ENCODE measurements around the gene DISP3.

DNA sequence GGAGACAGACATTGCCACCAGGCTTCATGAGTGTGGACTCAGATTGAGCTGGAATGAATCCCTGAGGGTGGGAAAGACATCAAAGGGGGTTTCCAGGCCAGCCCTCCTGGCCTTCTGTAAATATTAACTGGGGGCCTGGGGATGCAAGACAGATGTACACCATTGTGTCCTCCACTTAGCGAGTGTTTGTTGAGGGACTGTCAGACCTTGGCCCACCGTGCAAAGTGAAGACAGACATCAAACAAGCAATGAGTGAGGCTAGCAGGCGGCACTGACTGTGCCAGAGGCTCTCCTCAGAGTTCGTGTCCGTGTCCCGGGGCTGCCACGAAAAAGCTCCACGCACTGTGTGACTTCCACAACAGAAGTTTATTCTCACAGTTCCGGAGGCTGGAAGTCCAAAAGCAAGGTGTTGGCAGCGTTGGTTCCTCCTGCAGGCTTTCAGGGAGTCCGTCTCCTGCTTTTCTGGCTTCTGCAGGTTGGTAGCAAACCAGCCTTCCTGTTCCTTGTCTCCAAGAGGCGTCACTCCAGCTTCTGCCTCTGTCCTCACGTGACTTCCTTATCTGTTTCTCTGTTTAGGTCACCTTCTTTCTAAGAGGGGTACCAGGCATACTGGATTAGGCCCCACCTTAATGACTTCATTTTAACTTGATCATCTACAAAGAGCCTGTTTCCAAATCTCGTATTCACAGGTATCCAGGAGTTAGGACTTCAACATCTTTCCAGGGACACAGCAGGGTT lies 59.1 kb downstream of the DISP3 start:
- TF ChIP-seq, protein P1, sequence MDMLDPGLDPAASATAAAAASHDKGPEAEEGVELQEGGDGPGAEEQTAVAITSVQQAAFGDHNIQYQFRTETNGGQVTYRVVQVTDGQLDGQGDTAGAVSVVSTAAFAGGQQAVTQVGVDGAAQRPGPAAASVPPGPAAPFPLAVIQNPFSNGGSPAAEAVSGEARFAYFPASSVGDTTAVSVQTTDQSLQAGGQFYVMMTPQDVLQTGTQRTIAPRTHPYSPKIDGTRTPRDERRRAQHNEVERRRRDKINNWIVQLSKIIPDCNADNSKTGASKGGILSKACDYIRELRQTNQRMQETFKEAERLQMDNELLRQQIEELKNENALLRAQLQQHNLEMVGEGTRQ (IDR thresholded peaks at IDR 0.05; ENCODE audit: low read depth, low read length), result no peak
- TF ChIP-seq, protein P1 (CRISPR knock-in tag; IDR thresholded peaks at IDR 0.05; ENCODE audit: borderline replicate concordance), result no peak
- TF ChIP-seq HNRNPL (IDR thresholded peaks at IDR 0.05; ENCODE audit: low read depth, low read length) (no peak), YY1 (IDR thresholded peaks at IDR 0.05; ENCODE audit: insufficient read depth, insufficient replicate concordance, low read depth, low read length) (no peak), BHLHE40 (IDR thresholded peaks at IDR 0.05; ENCODE audit: low read length) (no peak), DNMT1 (CRISPR knock-in tag; IDR thresholded peaks at IDR 0.05) (no peak), ZNF652 (CRISPR knock-in tag; IDR thresholded peaks at IDR 0.05; ENCODE audit: borderline replicate concordance, low read depth) (no peak), EZH2 (conservative IDR thresholded peaks at IDR 0.05; ENCODE audit: low read depth, low read length) (no peak), MYC (CRISPR knock-in tag; IDR thresholded peaks at IDR 0.05; ENCODE audit: borderline replicate concordance) (no peak), ZNF746 (CRISPR knock-in tag; IDR thresholded peaks at IDR 0.05) (no peak), ELF4 (CRISPR knock-in tag; IDR thresholded peaks at IDR 0.05; ENCODE audit: borderline replicate concordance) (no peak), EHMT2 (IDR thresholded peaks at IDR 0.05; ENCODE audit: borderline replicate concordance, low read depth, low read length) (no peak)
- TF ChIP-seq, protein P2, sequence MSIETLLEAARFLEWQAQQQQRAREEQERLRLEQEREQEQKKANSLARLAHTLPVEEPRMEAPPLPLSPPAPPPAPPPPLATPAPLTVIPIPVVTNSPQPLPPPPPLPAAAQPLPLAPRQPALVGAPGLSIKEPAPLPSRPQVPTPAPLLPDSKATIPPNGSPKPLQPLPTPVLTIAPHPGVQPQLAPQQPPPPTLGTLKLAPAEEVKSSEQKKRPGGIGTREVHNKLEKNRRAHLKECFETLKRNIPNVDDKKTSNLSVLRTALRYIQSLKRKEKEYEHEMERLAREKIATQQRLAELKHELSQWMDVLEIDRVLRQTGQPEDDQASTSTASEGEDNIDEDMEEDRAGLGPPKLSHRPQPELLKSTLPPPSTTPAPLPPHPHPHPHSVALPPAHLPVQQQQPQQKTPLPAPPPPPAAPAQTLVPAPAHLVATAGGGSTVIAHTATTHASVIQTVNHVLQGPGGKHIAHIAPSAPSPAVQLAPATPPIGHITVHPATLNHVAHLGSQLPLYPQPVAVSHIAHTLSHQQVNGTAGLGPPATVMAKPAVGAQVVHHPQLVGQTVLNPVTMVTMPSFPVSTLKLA (IDR thresholded peaks at IDR 0.05), result no peak
- TF ChIP-seq, protein P3, sequence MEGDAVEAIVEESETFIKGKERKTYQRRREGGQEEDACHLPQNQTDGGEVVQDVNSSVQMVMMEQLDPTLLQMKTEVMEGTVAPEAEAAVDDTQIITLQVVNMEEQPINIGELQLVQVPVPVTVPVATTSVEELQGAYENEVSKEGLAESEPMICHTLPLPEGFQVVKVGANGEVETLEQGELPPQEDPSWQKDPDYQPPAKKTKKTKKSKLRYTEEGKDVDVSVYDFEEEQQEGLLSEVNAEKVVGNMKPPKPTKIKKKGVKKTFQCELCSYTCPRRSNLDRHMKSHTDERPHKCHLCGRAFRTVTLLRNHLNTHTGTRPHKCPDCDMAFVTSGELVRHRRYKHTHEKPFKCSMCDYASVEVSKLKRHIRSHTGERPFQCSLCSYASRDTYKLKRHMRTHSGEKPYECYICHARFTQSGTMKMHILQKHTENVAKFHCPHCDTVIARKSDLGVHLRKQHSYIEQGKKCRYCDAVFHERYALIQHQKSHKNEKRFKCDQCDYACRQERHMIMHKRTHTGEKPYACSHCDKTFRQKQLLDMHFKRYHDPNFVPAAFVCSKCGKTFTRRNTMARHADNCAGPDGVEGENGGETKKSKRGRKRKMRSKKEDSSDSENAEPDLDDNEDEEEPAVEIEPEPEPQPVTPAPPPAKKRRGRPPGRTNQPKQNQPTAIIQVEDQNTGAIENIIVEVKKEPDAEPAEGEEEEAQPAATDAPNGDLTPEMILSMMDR (CRISPR knock-in tag; IDR thresholded peaks at IDR 0.05), result no peak
- TF ChIP-seq, protein P4, sequence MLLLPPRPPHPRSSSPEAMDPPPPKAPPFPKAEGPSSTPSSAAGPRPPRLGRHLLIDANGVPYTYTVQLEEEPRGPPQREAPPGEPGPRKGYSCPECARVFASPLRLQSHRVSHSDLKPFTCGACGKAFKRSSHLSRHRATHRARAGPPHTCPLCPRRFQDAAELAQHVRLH (CRISPR knock-in tag; IDR thresholded peaks at IDR 0.05; ENCODE audit: borderline replicate concordance, low read depth), result no peak

Data from HepG2 (cell line).